Fibroblast of the conjunctiva (primary cell): ENCODE measurements around the gene PRM1.
"Not testable (repeated sequence)": the region's sequence is repeated elsewhere in the genome, so short reads cannot be mapped to it uniquely, and the experiment has no call there.

Experiments
- DNase-seq: peaks from one replicate; pipeline ENCODE4 v3.0.0-alpha.2; 2010; ENCODE audit warnings: low read depth

The PRM1 gene

GRCh38 chr16:11298143-11298900 is 17.2 kb upstream of the PRM1 start:
- DNase-seq = no peak

- peak; percentile 40 for DNase-seq
These were observed 16.5 kb upstream of the PRM1 start for GRCh38 chr16:11297492-11298142.

- no peak for DNase-seq
These were observed 15.8 kb upstream of the PRM1 start for GRCh38 chr16:11296706-11297491.

- no peak for DNase-seq
These were observed 15.2 kb upstream of the PRM1 start for GRCh38 chr16:11296351-11296705.

- DNase-seq = no peak
These were observed 14.5 kb upstream of the PRM1 start for GRCh38 chr16:11295672-11296071.

GRCh38 chr16:11292076-11292748 is 11.1 kb upstream of the PRM1 start:
- no peak for DNase-seq

GRCh38 chr16:11291091-11291703 is 10.1 kb upstream of the PRM1 start:
- DNase-seq = no peak

GRCh38 chr16:11290102-11290893 is 9.2 kb upstream of the PRM1 start:
- no peak for DNase-seq

GRCh38 chr16:11289696-11290095 is 8.6 kb upstream of the PRM1 start:
- not testable (repeated sequence) for DNase-seq

- DNase-seq = no peak
These were observed 8.1 kb upstream of the PRM1 start for GRCh38 chr16:11289202-11289601.

GRCh38 chr16:11285842-11286241 is 4.7 kb upstream of the PRM1 start:
- no peak for DNase-seq

GRCh38 chr16:11283820-11284248 is 2.7 kb upstream of the PRM1 start:
- DNase-seq = no peak

GRCh38 chr16:11278681-11279628 is 2.2 kb downstream of the PRM1 start:
- DNase-seq = no peak

GRCh38 chr16:11277607-11278337 is 3.4 kb downstream of the PRM1 start:
- no peak for DNase-seq

- no peak for DNase-seq
These were observed 4.1 kb downstream of the PRM1 start for GRCh38 chr16:11276896-11277593.

GRCh38 chr16:11276143-11276895 is 4.8 kb downstream of the PRM1 start, which contains the start of gene PRM2:
Gene PRM2 (minus strand): TSS chr16:11276480. CDS start chr16:11276370, 110 bp downstream.
- DNase-seq = no peak

- no peak for DNase-seq
These were observed 6.2 kb downstream of the PRM1 start for GRCh38 chr16:11274964-11275363.
